Transverse colon (tissue), 3 donors: ENCODE measurements around the gene ELANE.

ENCODE experiments used
- CTCF ChIP-seq, 5 experiments: fragments of 200-600 bp in 3 of 5; fragments of 450-650 bp in 2 of 5; sonication (generic) in 3 of 5; IDR thresholded peaks; 1 replicate in 2 of 5; 2 replicates in 3 of 5; pipeline ENCODE4 v1.5.1; 2016 to 2017; ENCODE audit warnings: antibody characterized with exemption in 5 of 5, inconsistent platforms in 3 of 5, mild to moderate bottlenecking in 2 of 5, moderate library complexity in 1 of 5
- POLR2A ChIP-seq: fragments of 450-650 bp; IDR thresholded peaks from one replicate; pipeline ENCODE4 v1.6.1; 2016; ENCODE audit warnings: antibody characterized with exemption, mild to moderate bottlenecking, moderate library complexity

GRCh38 chr19:869245-870177 is 17.4 kb downstream of the ELANE start:
- TF ChIP-seq POLR2A (no peak), CTCF (IDR thresholded peaks at IDR 0.05) (no peak)
